SIG-M5 (cell line): ENCODE results near the gene WDR11.
"Not testable (repeated sequence)": the region's sequence is repeated elsewhere in the genome, so short reads cannot be mapped to it uniquely, and the experiment has no call there.

Experiments used
- DNase-seq: peaks from one replicate; lab custom pipeline; 2025; lab: John Stamatoyannopoulos, UW

Gene WDR11

DNA sequence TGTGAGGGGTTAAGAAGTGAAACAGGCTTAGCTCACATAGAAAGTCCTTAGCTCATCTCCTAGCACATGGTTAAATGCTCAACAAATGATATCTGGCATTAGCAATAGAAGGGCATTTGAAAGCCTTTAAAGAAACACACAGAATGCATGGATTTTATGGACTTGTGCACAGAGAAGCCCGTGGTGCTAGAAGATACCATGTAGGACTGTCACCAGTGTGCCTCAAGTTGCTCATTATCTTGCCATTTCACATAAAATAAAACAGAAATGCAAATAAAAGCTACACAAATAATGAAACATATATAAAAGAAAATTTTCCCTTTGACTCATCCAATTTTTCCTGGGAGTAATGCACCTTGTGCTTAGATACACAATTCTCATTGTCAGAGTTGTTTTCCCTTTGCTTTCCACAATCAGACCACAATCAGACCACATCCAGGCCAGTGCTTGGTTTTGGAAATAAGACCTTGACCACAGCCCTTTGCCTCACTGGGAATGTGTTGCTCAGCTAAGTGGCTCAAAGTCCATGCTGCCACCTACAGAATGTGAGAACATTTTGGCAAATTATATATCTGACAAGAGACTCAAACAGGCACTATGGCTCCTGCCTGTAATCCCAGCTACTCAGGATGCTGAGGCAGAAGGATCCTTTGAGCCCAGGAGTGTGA is 9.5 kb upstream of the WDR11 start:
- DNase-seq: no peak

DNA sequence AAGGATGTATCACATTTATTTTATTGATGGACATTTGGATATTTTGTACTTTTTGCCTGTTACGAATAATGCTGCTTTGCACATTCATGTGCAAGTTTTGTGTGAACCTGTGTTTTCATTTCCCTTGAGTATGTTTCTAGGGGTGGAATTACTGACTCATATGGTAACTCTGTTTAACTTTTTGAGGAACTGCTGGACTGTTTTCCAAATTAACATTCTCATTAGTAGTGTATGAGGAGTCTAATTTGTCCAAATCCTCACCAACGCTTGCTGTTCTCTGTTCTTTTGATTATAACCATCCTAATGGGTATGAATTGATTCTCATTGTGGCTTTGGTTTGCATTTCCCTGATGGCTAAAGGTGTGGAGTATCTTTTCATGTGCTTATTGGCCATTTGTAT is 3.2 kb downstream of the WDR11 start:
- DNase-seq: no peak

DNA sequence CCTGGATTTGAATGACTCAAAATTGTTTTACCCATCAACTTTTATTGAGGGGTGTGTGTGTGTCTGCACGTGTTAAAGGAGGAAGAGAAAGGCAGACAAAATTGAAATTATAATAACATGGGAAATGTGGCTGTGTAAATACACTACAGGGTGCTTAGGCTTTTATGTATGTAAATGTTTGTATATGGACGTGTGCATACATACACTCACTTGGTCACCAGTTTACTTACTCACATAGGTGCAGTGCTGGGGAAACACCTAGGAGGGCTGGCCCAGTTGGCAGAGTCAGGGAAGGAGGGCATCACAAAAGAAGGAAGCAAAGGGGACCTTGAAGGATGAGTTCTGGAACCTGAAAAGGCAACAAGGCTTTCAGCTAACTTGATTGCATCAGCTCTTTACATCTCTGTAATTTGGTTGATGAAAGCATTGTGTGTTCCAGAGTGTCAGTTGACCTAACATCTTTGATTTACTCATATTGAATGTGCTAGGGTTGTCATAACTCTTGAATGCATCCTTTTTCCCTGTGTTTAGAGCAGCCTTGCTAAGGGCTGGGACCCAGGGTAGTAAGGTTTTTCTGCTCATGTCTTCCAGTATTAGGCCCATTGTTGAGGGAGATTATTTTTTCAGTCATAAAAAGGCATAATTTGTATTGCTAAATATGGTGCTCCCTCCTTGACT is 10.2 kb downstream of the WDR11 start:
- DNase-seq: no peak

DNA sequence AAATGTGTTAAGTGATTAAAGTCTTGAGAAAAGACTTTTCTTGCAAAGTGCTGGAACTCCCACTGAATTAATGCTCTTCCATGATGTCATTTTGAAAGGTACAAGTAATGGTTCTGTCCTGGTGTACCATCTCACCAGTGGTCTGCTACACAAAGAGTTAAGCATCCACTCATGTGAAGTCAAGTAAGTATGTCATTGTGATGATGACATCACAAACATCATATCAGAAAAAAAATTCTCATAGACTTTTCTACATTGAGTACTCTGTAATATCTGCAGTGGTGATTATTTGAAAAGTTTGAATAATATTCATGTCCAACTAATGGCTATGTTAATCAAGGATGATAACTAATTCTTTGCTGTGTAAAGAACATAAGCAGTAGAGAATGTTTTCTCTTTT is 22.6 kb downstream of the WDR11 start:
- DNase-seq: no peak

DNA sequence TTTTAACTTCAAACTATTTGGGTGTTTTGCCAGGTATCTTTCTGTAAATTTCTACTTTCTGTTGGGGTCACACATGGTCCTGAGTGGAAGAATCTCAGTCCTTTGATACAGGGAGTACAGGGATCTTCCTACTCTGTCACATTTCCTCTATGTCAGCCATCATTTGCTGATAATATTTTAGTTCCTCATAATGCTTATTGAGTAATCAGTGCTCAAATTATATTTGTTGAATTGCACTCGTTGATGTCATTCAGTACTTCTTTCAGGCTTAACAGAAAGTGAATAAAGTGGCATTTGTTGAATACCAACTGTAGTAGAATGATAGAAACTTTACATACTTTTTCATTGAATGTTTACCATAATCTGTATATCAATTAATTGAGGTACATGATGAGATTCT is 31.9 kb downstream of the WDR11 start:
- DNase-seq: no peak

DNA sequence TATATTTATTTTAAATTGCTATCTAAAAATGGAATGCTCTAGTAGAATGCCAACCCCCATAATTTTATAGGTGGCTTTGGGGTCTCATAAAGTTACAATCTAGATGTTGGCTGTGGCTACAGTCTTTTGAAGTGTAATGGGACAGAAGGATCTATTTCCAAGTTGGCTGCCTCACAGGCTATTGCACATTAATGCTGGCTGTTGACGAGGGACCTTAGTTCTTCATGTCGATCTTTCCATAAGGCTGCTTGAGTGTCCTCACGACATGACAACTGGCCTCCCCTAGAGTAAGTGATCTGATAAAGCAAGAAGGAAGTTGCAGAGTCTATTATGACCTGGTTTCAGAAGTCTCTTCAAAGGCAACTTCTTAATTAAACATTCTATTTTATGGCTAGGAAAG is 36.3 kb downstream of the WDR11 start:
- DNase-seq: no peak

DNA sequence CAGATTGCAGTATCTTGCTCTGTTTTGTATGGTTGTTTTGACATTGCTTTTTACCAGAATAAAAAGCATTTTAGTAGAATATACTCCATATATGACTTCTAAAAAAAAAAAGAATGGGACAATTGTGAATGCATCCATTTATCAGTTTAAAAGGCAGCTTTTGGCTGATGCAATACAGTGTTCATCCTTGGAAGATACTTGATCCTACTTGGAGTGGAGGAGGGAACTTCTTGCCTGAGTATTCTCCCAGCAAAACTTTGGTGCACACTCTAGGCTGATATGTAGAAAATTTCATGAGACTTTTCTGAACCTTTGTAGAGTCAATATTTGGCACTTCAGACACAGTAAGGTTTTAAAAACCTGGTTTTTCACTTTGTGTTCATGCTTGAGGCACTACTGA is 40.2 kb downstream of the WDR11 start:
- no peak for DNase-seq

DNA sequence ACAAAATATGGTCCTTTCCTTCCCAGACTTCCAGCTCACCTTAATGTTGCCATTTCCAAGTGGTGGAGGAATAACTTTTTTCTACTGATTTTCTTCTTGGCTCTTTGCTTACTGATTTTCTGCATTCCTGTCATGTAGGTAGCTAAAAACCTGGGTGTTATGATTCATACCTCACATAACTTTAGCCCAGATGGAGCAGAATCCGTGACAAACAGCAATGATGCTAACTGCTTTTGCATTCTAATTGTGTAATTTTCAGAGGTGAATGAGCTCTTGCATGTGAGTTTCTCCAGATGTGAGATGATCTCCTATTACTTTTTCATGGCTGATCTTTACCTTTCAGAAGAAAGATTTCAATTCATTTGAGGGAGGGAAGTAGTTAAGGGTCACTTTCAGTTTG is 43.4 kb downstream of the WDR11 start:
- DNase-seq: no peak

- no peak for DNase-seq
Observed at GRCh38 chr10:120897343-120897742, 46.2 kb downstream of the WDR11 start.

DNA sequence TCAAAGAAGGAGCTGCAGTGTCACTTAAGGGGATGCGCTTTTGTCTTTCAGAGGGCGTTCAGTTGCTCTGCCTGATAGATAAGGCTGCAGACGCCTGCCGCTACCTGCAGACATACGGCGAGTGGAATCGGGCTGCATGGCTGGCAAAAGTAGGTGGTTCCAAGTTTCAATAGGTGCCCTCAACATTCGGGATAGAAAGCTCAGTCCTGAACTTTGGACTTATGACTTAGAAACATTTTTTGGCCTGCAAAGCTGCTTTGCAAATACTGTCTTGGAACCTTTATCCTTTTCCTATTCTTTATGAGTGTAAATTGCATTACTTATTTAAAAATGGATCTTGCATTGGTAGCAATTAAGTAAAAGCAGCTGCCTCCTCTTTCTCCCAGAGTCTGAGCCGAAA is 54.1 kb downstream of the WDR11 start:
- no peak for DNase-seq

GRCh38 chr10:120917521-120918250 is 66.5 kb downstream of the WDR11 start:
- no peak for DNase-seq

DNA sequence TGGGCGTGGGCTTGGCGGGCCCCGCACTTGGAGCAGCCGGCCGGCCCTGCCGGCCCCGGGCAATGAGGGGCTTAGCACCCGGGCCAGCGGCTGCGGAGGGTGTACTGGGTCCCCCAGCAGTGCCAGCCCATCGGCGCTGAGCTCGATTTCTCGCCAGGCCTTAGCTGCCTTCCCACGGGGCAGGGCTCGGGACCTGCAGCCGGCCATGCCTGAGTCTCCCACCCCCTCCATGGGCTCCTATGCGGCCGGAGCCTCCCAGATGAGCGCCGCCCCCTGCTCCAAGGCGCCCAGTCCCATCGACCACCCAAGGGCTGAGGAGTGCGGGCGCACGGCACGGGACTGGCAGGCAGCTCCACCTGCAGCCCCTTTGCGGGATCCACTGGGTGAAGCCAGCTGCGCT is 72.7 kb downstream of the WDR11 start:
- DNase-seq: not testable (repeated sequence)

- DNase-seq: no peak
Observed at GRCh38 chr10:120926611-120927010, 75.4 kb downstream of the WDR11 start.

DNA sequence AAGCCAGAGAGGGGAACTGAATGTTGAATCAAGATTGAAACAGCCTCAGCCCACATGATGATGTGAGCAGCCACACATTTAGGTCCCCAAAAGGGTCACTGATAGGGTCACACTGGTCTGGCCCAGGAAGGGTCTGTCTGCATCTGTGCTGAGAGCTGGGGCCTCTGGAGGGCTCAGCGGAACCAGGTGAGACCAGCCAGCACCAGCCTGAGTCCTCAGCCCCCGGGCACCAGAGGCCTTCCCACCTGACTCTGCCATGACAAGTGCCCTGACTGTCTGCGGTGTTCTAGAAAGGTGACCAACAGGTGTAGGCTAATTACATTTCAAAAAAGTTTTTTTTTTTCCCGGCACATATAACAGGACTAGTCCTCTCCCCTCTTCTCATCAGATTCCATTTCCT is 76.2 kb downstream of the WDR11 start:
- DNase-seq: no peak

DNA sequence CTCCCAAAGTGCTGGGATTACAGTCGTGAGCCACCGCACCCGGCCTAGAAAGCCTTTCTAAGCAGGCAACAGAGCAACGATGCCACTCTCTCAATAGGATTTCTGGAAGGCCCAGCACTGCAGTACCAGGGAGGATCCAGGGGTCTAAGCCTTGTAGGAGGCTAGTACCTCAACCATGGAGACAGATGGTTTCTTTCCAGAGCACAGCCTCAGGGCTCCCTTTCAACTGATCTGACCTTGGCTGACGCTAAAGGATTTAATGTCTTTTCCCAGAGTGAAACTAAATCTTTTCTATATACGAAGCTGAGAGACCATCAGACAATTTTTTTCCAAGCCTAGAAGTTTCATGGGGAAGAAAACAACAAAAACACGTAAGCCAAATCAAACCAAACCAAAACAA is 78.0 kb downstream of the WDR11 start:
- no peak for DNase-seq

- DNase-seq: no peak
Observed at GRCh38 chr10:120931423-120931822, 80.3 kb downstream of the WDR11 start.

DNA sequence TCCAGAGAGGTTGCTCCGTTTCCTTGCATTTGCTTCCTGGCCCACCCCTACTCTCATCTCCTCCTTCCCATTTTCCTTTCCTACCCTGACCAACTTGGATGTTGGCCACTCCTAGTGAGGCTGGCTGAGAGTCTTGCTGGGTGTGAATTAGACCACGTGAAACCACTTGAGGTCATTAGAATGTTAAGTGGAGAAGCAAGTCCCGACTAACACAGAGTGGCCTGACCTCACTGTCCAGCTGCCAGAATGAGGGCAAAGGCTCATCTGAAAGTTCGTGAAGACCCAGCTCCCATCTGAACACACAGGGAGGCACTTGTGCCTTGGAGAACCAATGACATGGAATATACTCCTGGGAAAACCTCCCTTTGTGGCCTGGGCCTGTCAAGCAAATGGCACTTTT is 80.8 kb downstream of the WDR11 start:
- no peak for DNase-seq

GRCh38 chr10:120938822-120939221 is 87.7 kb downstream of the WDR11 start:
- no peak for DNase-seq

GRCh38 chr10:120940299-120940900 is 89.2 kb downstream of the WDR11 start:
- no peak for DNase-seq

GRCh38 chr10:120941501-120941900 is 90.3 kb downstream of the WDR11 start:
- no peak for DNase-seq

DNA sequence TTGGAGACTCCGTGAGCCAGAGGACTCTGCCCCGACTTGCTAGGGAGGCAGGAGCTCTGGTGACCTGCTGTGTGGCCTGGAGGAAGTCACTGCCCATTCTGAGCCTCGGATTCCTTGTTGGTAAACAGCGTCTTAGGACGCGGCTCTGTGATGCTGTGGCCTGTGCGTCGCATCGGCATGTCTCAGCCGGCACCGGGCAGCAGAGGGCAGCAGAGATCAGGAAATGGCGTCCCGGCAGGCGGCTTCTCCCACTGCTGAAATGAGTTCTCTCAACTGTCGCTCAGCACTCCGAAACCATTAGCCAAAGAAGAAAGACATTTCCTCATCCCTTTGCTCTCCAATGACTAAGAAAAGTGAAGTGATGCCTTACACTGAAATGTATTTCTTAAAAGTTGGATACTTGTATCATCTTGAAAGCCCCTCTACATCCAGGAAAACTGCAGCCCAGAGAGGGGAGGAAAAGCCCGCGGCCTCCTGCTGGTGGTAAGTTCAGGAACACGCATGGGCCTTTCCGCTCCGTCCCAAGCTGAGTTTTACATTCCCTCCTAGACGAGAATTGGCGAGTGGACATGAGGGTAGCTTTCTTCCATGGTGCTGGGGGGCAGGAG is 91.7 kb downstream of the WDR11 start:
- no peak for DNase-seq

DNA sequence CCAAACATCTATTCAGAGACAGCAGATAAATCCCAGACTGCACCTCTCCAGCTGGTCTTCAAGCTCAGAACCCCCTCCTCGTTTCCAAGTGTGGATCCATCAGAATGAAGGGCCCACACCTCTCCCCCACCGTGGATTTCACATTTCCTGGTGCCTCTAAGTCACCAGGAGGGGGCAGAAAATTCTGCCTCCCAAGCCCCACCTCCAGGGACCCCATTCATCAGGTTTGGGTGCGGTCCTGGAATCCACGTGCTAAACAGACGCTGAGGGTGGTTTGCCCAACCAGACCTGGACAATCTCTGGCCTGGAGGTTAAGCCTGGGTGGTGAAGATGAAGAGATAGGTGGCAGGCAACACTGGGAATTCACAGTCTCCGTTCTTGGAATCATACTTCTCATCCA is 92.4 kb downstream of the WDR11 start:
- no peak for DNase-seq
